Ishikawa (cell line): ENCODE measurements around the gene ZNF469.

Experiments used
- CEBPB ChIP-seq: IDR thresholded peaks from 2 replicates; pipeline ENCODE4 v1.6.1; 2012
- CREB1 ChIP-seq: IDR thresholded peaks from 2 replicates; pipeline ENCODE4 v1.6.1; 2012; ENCODE audit warnings: low read depth
- EGR1 ChIP-seq: IDR thresholded peaks from 2 replicates; pipeline ENCODE4 v1.6.1; 2012
- EP300 ChIP-seq: IDR thresholded peaks from 2 replicates; pipeline ENCODE4 v1.6.1; 2012; ENCODE audit warnings: borderline replicate concordance
- FOXM1 ChIP-seq: IDR thresholded peaks from 2 replicates; pipeline ENCODE4 v1.6.1; 2012; ENCODE audit warnings: low read depth, borderline replicate concordance
- RAD21 ChIP-seq: IDR thresholded peaks from 2 replicates; pipeline ENCODE4 v1.6.1; 2012; ENCODE audit warnings: low read depth
- TAF1 ChIP-seq: IDR thresholded peaks from 2 replicates; pipeline ENCODE4 v1.6.1; 2012; ENCODE audit warnings: low read depth, mild to moderate bottlenecking
- TCF12 ChIP-seq: IDR thresholded peaks from 2 replicates; pipeline ENCODE4 v1.6.1; 2012; ENCODE audit warnings: low read depth
- TEAD4 ChIP-seq: IDR thresholded peaks from 2 replicates; pipeline ENCODE4 v1.6.1; 2012
- YY1 ChIP-seq: IDR thresholded peaks from 2 replicates; pipeline ENCODE4 v1.6.1; 2012; ENCODE audit warnings: low read depth
- TF ChIP-seq, protein P1 (sequence below): IDR thresholded peaks from 2 replicates; pipeline ENCODE4 v1.6.1; 2012; ENCODE audit warnings: low read depth, mild to moderate bottlenecking
- TF ChIP-seq, protein P2 (sequence below): IDR thresholded peaks from 2 replicates; pipeline ENCODE4 v1.6.1; 2012

DNA sequence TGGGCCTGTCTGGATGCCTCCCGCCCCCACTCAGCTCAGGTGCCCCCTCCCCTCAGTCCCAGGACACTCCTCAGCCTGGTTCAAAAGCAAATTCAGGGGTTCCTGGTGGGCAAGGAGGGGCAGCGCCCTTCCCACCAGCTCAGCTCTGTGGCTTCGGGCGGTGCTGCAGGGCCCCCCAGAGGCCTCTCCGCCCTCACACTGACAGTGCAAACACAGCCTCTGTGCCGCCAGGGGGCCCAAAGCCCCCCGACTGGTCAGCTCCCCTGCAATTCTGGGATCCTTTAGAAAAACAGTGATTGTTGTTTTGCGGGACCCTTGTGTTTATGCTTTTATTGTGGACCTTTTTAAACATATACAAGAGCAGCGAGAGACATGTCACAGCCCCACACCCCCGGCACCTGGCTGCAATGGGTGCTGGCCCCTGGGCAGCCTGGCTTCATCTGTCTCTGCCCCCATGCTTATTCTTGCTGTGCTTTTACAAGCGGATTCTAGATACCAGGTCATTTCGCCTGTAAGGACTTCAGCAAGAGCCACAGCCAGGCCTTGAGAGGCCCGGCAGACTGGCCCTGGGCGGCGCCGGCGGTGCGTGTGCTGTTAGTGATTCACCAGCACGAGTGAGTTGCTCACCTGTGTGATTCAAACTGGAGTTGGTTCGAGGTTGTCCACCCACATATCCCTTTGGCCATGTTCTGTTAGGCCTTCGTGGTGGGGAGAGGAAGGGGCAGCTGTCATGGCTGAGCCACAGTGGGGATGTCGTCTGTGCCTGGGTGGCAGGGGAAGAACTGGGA lies 21.2 kb downstream of the ZNF469 start:
- TF ChIP-seq TEAD4 (no peak), EP300 (no peak), EGR1 (no peak), FOXM1 (no peak), CREB1 (no peak), TAF1 (no peak), TCF12 (no peak), YY1 (no peak), RAD21 (no peak), CEBPB (no peak)
- TF ChIP-seq, protein P1, sequence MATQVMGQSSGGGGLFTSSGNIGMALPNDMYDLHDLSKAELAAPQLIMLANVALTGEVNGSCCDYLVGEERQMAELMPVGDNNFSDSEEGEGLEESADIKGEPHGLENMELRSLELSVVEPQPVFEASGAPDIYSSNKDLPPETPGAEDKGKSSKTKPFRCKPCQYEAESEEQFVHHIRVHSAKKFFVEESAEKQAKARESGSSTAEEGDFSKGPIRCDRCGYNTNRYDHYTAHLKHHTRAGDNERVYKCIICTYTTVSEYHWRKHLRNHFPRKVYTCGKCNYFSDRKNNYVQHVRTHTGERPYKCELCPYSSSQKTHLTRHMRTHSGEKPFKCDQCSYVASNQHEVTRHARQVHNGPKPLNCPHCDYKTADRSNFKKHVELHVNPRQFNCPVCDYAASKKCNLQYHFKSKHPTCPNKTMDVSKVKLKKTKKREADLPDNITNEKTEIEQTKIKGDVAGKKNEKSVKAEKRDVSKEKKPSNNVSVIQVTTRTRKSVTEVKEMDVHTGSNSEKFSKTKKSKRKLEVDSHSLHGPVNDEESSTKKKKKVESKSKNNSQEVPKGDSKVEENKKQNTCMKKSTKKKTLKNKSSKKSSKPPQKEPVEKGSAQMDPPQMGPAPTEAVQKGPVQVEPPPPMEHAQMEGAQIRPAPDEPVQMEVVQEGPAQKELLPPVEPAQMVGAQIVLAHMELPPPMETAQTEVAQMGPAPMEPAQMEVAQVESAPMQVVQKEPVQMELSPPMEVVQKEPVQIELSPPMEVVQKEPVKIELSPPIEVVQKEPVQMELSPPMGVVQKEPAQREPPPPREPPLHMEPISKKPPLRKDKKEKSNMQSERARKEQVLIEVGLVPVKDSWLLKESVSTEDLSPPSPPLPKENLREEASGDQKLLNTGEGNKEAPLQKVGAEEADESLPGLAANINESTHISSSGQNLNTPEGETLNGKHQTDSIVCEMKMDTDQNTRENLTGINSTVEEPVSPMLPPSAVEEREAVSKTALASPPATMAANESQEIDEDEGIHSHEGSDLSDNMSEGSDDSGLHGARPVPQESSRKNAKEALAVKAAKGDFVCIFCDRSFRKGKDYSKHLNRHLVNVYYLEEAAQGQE = no peak
- TF ChIP-seq, protein P2, sequence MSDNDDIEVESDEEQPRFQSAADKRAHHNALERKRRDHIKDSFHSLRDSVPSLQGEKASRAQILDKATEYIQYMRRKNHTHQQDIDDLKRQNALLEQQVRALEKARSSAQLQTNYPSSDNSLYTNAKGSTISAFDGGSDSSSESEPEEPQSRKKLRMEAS = no peak
